Middle frontal gyrus (tissue), 1 donor: ENCODE data around the gene MYO7B.
"Not testable (repeated sequence)": the region's sequence is repeated elsewhere in the genome, so short reads cannot be mapped to it uniquely, and the experiment has no call there.

Source experiments
- DNase-seq: peaks from one replicate; pipeline ENCODE4 v3.0.0-alpha.2; 2015; ENCODE audit warnings: low spot score; ENCODE audit errors: extremely low spot score

The MYO7B gene

GRCh38 chr2:127551221-127551930 is 15.9 kb downstream of the MYO7B start:
- DNase-seq, result no peak

GRCh38 chr2:127552336-127552735 is 16.9 kb downstream of the MYO7B start:
- DNase-seq, result no peak

- DNase-seq, result no peak
These were observed 17.4 kb downstream of the MYO7B start for GRCh38 chr2:127552846-127553245.

- no peak for DNase-seq
These were observed 23.4 kb downstream of the MYO7B start for GRCh38 chr2:127558911-127559310.

GRCh38 chr2:127559454-127559853 is 24.0 kb downstream of the MYO7B start:
- DNase-seq, result no peak

GRCh38 chr2:127560201-127560930 is 24.9 kb downstream of the MYO7B start:
- no peak for DNase-seq

GRCh38 chr2:127560931-127561280 is 25.4 kb downstream of the MYO7B start:
- DNase-seq, result no peak

GRCh38 chr2:127561371-127561770 is 25.9 kb downstream of the MYO7B start:
- no peak for DNase-seq

GRCh38 chr2:127562936-127563335 is 27.5 kb downstream of the MYO7B start:
- DNase-seq, result no peak

- DNase-seq, result no peak
These were observed 28.3 kb downstream of the MYO7B start for GRCh38 chr2:127563458-127564428.

- DNase-seq, result no peak
These were observed 29.2 kb downstream of the MYO7B start for GRCh38 chr2:127564429-127565260.

GRCh38 chr2:127565261-127566138 is 30.0 kb downstream of the MYO7B start:
- DNase-seq, result no peak

- DNase-seq, result no peak
These were observed 30.6 kb downstream of the MYO7B start for GRCh38 chr2:127566139-127566417.

GRCh38 chr2:127566576-127566975 is 31.1 kb downstream of the MYO7B start:
- DNase-seq, result no peak

- no peak for DNase-seq
These were observed 31.9 kb downstream of the MYO7B start for GRCh38 chr2:127567351-127567854.

- DNase-seq, result no peak
These were observed 32.6 kb downstream of the MYO7B start for GRCh38 chr2:127568128-127568527.

GRCh38 chr2:127569666-127570065 is 34.2 kb downstream of the MYO7B start:
- DNase-seq, result no peak

GRCh38 chr2:127570282-127571250 is 35.1 kb downstream of the MYO7B start:
- DNase-seq, result no peak

GRCh38 chr2:127572352-127572751 is 36.9 kb downstream of the MYO7B start:
- DNase-seq, result not testable (repeated sequence)
